ENCODE measurements around the gene TSHZ3. TPM values are rescaled to one million over a fixed set of nuclear protein-coding genes. Genes with fewer than 3 reads are reported as not detected.
A peak's percentile ranks its signal among the peaks of the same experiment; 100 is the strongest.

Gene TSHZ3, protein sequence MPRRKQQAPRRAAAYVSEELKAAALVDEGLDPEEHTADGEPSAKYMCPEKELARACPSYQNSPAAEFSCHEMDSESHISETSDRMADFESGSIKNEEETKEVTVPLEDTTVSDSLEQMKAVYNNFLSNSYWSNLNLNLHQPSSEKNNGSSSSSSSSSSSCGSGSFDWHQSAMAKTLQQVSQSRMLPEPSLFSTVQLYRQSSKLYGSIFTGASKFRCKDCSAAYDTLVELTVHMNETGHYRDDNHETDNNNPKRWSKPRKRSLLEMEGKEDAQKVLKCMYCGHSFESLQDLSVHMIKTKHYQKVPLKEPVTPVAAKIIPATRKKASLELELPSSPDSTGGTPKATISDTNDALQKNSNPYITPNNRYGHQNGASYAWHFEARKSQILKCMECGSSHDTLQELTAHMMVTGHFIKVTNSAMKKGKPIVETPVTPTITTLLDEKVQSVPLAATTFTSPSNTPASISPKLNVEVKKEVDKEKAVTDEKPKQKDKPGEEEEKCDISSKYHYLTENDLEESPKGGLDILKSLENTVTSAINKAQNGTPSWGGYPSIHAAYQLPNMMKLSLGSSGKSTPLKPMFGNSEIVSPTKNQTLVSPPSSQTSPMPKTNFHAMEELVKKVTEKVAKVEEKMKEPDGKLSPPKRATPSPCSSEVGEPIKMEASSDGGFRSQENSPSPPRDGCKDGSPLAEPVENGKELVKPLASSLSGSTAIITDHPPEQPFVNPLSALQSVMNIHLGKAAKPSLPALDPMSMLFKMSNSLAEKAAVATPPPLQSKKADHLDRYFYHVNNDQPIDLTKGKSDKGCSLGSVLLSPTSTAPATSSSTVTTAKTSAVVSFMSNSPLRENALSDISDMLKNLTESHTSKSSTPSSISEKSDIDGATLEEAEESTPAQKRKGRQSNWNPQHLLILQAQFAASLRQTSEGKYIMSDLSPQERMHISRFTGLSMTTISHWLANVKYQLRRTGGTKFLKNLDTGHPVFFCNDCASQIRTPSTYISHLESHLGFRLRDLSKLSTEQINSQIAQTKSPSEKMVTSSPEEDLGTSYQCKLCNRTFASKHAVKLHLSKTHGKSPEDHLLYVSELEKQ
- 1 to 10 TPM; 1.7 to 1.8 TPM for total RNA-seq

- peak within 1 kb of the TSS; percentile 46 for H3K27ac Mint-ChIP-seq
- peaks cover 23% of the 10 kb centered on the region for H3K4me1 Mint-ChIP-seq
- DNase-seq = peak; percentile 54
- peak within 1 kb of the TSS; percentile 79 for H3K4me3 Mint-ChIP-seq
- ChIA-PET CTCF (interaction anchor here (0.6 kb wide), 1 partner anchor 227 kb away, joined by 3 read pairs; no protein-coding TSS in a partner anchor), POLR2A (interaction anchor here (0.6 kb wide), 1 partner anchor 60 kb away, joined by 3 read pairs; no protein-coding TSS in a partner anchor)
- no peaks in the 10 kb centered on the region for H3K36me3 Mint-ChIP-seq (ENCODE audit: low read depth)
- H3K9me3 Mint-ChIP-seq = no peaks in the 10 kb centered on the region
- peaks cover 72% of the 10 kb centered on the region for H3K27me3 Mint-ChIP-seq
Observed at GRCh38 chr19:31349160-31349881, at the start of gene TSHZ3. Gene TSHZ3 (minus strand): TSS chr19:31349436. CDS start chr19:31349219, 217 bp downstream.

DNA sequence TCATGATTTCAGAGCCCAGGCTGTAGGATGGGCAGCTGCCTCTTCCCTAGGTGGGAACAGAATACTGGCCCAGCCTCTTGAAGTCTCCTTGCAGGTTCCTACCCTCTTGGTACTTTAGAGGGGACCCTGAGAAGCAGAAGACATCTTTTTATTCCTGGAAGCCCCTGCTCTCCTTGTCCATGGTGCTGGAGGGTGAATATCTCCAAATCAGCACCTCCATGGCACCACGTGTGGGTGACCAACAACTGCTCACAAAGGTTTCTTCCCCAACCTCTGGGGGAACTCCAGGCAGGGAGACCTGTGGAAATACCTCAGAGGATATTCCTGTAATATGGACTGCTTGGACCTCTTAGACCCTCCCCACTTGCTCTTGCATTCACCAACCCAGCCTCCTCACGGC, 48.1 kb upstream of the TSHZ3 start:
- Mint-ChIP-seq H3K4me3 (no peak overlapping the region), H3K36me3 (ENCODE audit: low read depth) (no peaks in the 10 kb centered on the region), H3K27ac (no peak overlapping the region), H3K4me1 (no peaks in the 10 kb centered on the region), H3K9me3 (no peaks in the 10 kb centered on the region), H3K27me3 (no peaks in the 10 kb centered on the region)
- ChIA-PET CTCF (no interaction called here), POLR2A (no interaction called here)
- no peak for DNase-seq

DNA sequence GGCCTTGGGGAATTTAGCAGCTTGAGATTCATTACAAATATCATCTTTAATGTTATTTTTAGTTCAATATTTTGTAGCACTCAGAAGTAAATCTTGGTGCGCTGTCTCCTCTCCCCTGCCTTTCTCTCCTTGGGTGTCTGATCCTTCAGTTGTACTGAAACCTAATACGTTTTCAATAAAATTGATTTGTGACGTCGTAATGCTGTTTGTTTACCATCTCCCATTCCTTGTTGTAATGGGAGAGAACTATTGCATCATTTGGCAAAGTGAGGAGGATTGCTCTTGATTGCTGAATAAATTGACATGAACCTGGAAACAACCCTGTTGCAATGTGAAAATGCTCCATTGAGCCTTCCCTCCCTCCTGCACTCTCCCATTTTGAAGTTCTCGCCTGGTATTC, 43.2 kb upstream of the TSHZ3 start:
- H3K36me3 Mint-ChIP-seq (ENCODE audit: low read depth) = no peaks in the 10 kb centered on the region
- POLR2A ChIA-PET = no interaction called here
- no peak overlapping the region for H3K27ac Mint-ChIP-seq
- no peaks in the 10 kb centered on the region for H3K4me1 Mint-ChIP-seq
- no peak overlapping the region for H3K4me3 Mint-ChIP-seq
- no peak for DNase-seq
- CTCF ChIA-PET = no interaction called here
- no peaks in the 10 kb centered on the region for H3K9me3 Mint-ChIP-seq
- H3K27me3 Mint-ChIP-seq = no peaks in the 10 kb centered on the region

GRCh38 chr19:31391518-31391917, 42.3 kb upstream of the TSHZ3 start:
- no peak for DNase-seq
- Mint-ChIP-seq H3K36me3 (ENCODE audit: low read depth) (no peaks in the 10 kb centered on the region), H3K27ac (no peak overlapping the region), H3K4me3 (no peak overlapping the region), H3K9me3 (no peaks in the 10 kb centered on the region), H3K27me3 (no peaks in the 10 kb centered on the region), H3K4me1 (no peaks in the 10 kb centered on the region)
- POLR2A ChIA-PET = no interaction called here
- CTCF ChIA-PET = no interaction called here

- H3K36me3 Mint-ChIP-seq (ENCODE audit: low read depth) = no peaks in the 10 kb centered on the region
- H3K27me3 Mint-ChIP-seq = no peaks in the 10 kb centered on the region
Observed at GRCh38 chr19:31390711-31391110, 41.5 kb upstream of the TSHZ3 start.

DNA sequence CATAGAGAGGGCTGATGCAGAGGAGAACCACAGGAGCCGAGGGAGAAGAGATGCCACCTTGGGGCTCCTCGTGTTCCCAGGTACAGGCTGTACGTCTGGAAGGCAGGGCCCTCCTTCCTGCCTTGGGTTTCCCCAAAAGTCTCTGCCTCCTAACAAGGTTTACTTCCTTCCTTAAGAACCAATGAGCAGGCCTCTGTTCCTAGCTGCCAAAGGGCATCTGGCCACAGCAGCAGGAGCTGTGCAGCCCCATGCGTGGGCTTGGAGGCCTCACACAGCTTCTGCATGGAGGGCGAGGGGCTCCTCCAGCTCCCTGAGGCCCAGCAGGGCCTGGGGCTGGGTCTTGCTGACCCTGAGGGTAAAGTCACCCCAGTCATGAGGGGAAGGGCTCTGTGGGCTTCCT, 40.6 kb upstream of the TSHZ3 start:
- Mint-ChIP-seq H3K27ac (no peak overlapping the region), H3K9me3 (no peaks in the 10 kb centered on the region), H3K4me1 (no peaks in the 10 kb centered on the region), H3K27me3 (no peaks in the 10 kb centered on the region), H3K36me3 (ENCODE audit: low read depth) (no peaks in the 10 kb centered on the region), H3K4me3 (no peak overlapping the region)
- DNase-seq = no peak
- ChIA-PET POLR2A (no interaction called here), CTCF (no interaction called here)

More at GRCh38 chr19:31390711-31391110, 41.5 kb upstream of the TSHZ3 start:
- no peak overlapping the region for H3K27ac Mint-ChIP-seq
- no peak overlapping the region for H3K4me3 Mint-ChIP-seq
- DNase-seq = no peak
- CTCF ChIA-PET = no interaction called here
- H3K4me1 Mint-ChIP-seq = no peaks in the 10 kb centered on the region
- no peaks in the 10 kb centered on the region for H3K9me3 Mint-ChIP-seq
- POLR2A ChIA-PET = no interaction called here

DNA sequence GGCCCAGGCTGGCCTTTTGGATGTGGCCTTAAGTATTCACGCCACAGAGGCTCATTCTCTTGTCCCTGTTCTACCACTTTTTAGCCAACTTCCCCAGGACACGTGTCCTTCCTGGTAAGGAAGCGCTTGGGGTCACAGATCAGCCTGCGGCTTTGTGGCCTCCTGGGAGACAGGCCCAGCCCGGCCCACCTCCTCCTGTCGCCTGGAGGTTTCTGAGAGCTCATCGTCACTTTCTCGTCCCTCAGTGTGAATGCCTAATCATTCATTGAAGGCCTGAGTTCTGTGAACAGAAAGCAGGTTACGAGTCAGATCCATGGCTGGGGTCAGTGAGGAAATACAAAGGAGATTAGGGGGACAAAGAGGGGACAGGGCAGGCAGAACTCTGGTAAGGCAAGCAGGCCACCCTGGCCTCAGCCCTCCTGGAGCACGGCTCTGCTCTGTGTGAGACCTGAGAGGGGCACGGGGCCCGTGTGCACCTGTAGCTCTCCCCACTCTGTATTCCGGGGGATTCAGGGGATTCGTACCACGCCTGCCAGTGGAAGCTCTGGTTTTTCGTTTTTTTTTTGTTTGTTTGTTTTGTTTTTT, 38.6 kb upstream of the TSHZ3 start:
- Mint-ChIP-seq H3K36me3 (ENCODE audit: low read depth) (no peaks in the 10 kb centered on the region), H3K9me3 (no peaks in the 10 kb centered on the region), H3K27me3 (no peaks in the 10 kb centered on the region), H3K4me3 (no peak overlapping the region), H3K27ac (no peak overlapping the region), H3K4me1 (no peaks in the 10 kb centered on the region)
- CTCF ChIA-PET = no interaction called here
- POLR2A ChIA-PET = no interaction called here
- no peak for DNase-seq

GRCh38 chr19:31386806-31387205, 37.6 kb upstream of the TSHZ3 start:
- ChIA-PET POLR2A (no interaction called here), CTCF (no interaction called here)
- DNase-seq = no peak
- no peak overlapping the region for H3K4me3 Mint-ChIP-seq
- H3K9me3 Mint-ChIP-seq = no peaks in the 10 kb centered on the region
- no peaks in the 10 kb centered on the region for H3K4me1 Mint-ChIP-seq
- no peaks in the 10 kb centered on the region for H3K27me3 Mint-ChIP-seq
- no peak overlapping the region for H3K27ac Mint-ChIP-seq
- no peaks in the 10 kb centered on the region for H3K36me3 Mint-ChIP-seq (ENCODE audit: low read depth)

DNA sequence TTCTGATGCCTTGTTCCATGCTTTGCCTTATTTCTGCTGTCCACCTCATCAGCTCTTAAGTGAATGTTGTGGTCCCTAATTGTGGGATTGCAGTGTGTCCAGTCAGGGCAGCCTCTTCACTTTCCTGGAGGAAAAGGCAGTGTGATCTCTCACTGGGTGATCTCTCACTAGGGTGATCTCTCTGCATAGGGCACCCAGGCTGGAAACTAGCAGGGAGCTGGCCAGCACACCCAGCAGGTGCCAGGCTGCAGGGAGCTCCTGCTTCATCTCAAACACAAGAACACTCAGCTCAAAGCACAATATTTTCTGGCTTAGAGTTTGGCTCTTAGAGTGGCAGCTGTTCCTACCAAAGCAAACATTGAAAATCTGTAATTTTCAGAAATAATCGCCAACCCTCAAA, 36.5 kb upstream of the TSHZ3 start:
- Mint-ChIP-seq H3K27me3 (no peaks in the 10 kb centered on the region), H3K4me3 (no peak overlapping the region), H3K27ac (no peak overlapping the region), H3K9me3 (no peaks in the 10 kb centered on the region), H3K36me3 (ENCODE audit: low read depth) (no peaks in the 10 kb centered on the region), H3K4me1 (no peaks in the 10 kb centered on the region)
- CTCF ChIA-PET = no interaction called here
- POLR2A ChIA-PET = no interaction called here
- no peak for DNase-seq

DNA sequence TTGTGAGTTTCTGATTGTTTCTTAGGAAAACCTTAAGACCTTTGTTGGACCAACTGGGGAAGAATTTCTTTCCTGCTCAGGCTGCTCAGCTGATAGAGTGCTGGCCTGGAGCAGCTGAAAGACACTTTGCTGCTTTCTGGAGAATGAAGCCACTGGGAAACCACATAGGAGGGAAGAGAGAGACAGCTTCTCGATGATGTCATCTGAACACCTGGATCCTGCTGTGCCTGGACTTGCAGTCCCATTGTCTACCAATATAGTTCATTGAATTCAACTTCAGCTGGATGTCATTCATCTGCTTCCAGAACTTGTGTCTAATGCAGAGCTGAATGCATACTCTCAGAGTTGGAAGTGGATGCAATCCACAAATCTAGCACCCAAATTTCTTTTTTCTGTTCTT, 34.3 kb upstream of the TSHZ3 start:
- no peak for DNase-seq
- CTCF ChIA-PET = no interaction called here
- Mint-ChIP-seq H3K4me3 (no peak overlapping the region), H3K27me3 (no peaks in the 10 kb centered on the region), H3K27ac (no peak overlapping the region), H3K9me3 (no peaks in the 10 kb centered on the region), H3K4me1 (no peaks in the 10 kb centered on the region), H3K36me3 (ENCODE audit: low read depth) (no peaks in the 10 kb centered on the region)
- POLR2A ChIA-PET = no interaction called here

GRCh38 chr19:31380854-31381253, 31.6 kb upstream of the TSHZ3 start:
- ChIA-PET CTCF (no interaction called here), POLR2A (no interaction called here)
- Mint-ChIP-seq H3K27me3 (no peaks in the 10 kb centered on the region), H3K36me3 (ENCODE audit: low read depth) (no peaks in the 10 kb centered on the region), H3K9me3 (no peaks in the 10 kb centered on the region), H3K4me3 (no peak overlapping the region), H3K27ac (no peak overlapping the region), H3K4me1 (no peaks in the 10 kb centered on the region)
- DNase-seq = no peak

- H3K27me3 Mint-ChIP-seq = no peaks in the 10 kb centered on the region
Observed at GRCh38 chr19:31378404-31378803, 29.2 kb upstream of the TSHZ3 start.

More at GRCh38 chr19:31378404-31378803, 29.2 kb upstream of the TSHZ3 start:
- no peak for DNase-seq
- ChIA-PET POLR2A (no interaction called here), CTCF (no interaction called here)
- Mint-ChIP-seq H3K4me1 (no peaks in the 10 kb centered on the region), H3K9me3 (peaks cover 3% of the 10 kb centered on the region), H3K27ac (no peak overlapping the region), H3K4me3 (no peak overlapping the region), H3K36me3 (ENCODE audit: low read depth) (no peaks in the 10 kb centered on the region)
